ENCODE results near the gene PLCH1.
A peak's percentile ranks its signal among the peaks of the same experiment; 100 is the strongest.
"Not testable (repeated sequence)": the region's sequence is repeated elsewhere in the genome, so short reads cannot be mapped to it uniquely, and the experiment has no call there.

Gene PLCH1

GRCh38 chr3:155409336-155409735 is 335.5 kb downstream of the PLCH1 start:
- DNase-seq = no peak

DNA sequence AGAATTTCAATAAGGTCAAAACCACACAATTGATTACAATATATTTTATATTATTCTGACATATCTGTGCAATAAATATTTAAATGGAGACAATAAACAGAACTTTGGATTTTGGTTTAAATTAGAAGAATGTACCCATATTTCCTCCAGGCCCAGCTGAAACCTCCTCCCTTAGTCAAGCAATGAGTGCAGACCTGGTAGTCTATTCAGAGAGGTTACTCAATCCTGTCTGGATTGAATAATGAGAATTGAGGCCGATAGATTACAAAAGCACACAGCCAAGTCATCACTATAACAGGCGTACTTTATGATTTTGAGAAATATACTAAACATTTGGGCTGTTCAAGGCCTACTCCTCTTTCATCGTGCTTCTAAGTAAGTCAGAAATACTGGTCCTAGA is 336.9 kb downstream of the PLCH1 start:
- DNase-seq = no peak

DNA sequence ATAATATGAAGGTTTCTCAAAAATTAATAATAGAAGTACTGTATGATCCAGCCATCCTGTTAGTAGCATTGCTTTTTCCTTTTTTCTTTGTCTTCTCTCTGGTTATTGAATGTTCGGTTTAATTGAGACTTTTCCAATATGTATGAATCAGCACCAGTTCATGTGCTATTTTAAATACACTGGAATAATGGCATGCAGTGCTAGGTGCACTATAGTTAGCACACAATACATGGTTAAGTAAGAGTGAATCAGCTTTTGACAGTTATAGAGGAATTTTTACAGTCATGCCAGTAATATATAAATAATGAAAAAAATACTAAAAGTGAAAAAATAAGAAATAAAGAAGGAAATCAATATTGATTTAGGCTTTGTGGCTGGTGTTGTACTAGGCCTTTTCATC is 337.5 kb downstream of the PLCH1 start:
- no peak for DNase-seq

DNA sequence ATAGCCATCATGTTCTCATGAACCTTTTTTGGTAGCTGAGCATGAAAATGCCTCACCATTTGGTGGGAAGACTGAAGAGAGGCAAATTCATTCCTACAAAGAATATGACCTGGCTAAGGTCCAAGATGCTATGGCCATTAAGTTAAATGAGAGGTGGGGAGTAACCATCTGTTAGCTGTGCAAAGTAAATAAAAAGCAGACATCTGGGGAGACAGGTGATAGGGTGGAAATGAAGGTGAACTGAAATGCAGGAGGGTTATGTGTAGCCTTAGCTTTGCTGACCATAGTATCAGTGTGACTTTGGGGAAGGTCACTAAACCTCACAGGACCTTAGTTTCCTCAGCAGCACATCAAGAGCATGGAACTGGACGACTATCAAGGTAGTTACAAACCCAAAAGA is 340.4 kb downstream of the PLCH1 start:
- peak; percentile 56 for DNase-seq

DNA sequence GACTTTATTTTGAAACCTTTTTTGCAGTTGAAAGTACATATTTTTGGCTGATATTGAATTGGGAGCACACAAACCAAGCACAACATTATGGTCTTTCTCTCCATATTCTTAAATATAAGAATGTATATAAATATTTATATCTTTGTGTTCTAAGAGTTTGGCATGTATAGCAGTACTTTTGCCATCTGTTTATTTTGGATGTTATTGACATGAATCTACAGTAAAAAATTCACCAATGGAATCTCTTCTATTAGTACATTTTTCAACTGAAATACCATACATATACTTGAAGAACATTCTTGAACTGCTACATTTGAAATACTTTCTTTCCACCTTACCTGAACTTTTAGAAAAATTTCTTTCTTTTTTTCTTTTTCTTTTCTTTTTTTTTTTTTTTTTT is 342.2 kb downstream of the PLCH1 start:
- DNase-seq = no peak

- no peak for DNase-seq
Observed at GRCh38 chr3:155398046-155398445, 346.8 kb downstream of the PLCH1 start.

- DNase-seq = not testable (repeated sequence)
Observed at GRCh38 chr3:155394896-155395295, 350.0 kb downstream of the PLCH1 start.

DNA sequence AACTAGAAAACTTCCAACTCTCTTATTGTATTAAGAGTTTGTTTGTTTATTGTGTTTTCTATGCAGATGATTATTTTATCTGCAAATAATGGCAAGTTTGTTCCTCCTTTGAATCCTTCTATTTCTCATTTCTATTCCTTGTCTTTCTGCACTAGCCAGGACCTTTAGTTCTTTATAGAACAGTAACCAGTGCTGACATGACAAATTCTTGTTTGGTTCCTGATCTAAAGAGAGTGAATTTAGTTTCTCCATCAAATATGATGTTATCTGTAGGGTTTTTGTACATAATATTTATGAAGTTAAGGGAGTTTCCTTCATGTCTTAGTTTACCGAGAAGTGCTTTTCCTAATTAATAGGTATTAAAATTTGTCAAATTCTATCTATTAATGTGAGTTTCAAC is 350.6 kb downstream of the PLCH1 start:
- DNase-seq = no peak

- no peak for DNase-seq
Observed at GRCh38 chr3:155393316-155393715, 351.6 kb downstream of the PLCH1 start.

- no peak for DNase-seq
Observed at GRCh38 chr3:155392138-155392537, 352.7 kb downstream of the PLCH1 start.

- DNase-seq = peak; percentile 16
Observed at GRCh38 chr3:155391551-155391958, 353.3 kb downstream of the PLCH1 start.

DNA sequence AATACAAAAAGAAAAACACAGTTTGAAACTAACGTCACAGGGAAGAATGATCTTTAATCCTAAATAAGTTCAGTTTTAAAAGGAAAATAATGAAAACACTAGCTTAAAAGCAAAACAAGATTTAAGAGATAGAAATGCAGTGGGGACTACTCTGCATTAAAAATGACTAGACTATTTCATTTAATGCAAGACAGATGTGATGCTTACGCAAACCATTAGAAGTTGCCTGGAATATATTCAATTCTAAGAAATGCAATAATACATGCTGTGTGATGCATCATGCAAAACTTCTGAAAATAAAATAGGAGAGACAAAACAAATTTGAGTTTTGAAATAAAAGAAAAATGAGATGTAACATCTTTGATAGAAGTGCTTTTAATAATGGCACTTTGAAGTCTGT is 353.8 kb downstream of the PLCH1 start:
- no peak for DNase-seq

- no peak for DNase-seq
Observed at GRCh38 chr3:155390351-155390750, 354.5 kb downstream of the PLCH1 start.

DNA sequence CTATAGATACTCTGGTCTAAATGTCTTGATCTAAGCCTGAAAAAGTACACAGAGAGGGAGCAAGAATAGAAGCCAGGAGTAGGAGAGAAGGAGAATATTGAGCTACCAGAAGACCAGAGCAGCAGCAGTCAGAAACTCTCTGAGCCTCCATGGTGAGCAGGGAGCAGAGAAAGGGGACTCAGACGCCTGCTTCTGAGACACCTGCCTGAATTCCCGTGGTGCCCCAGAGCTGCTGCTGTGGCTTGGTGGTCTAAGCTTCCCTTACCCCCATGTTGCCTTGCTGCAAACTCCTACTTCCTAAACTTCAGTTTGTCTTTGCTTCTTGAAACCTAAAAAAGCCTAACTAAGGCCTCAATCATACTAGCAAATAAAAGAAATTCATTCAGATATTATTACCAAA is 356.5 kb downstream of the PLCH1 start:
- no peak for DNase-seq

GRCh38 chr3:155387571-155387970 is 357.3 kb downstream of the PLCH1 start:
- no peak for DNase-seq

DNA sequence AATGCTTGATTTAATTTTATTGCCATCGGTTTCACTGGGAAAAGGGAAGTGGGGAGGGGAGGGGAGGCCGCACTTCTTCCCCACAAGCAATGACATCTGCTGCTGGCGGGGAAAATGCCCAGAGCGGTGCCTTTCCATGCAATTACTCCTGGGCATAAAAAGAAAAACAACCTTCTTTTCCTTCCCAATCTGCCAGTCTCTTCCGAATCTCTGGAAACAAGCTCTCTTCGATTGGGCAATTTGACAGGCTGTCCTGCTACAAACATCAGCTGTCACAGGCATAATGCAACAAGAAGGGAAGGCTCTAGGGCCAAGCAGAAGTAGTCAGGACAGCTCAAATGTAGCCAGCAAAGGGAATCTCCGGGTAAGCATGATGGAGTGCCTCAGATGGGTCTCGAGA is 358.0 kb downstream of the PLCH1 start:
- DNase-seq = no peak

DNA sequence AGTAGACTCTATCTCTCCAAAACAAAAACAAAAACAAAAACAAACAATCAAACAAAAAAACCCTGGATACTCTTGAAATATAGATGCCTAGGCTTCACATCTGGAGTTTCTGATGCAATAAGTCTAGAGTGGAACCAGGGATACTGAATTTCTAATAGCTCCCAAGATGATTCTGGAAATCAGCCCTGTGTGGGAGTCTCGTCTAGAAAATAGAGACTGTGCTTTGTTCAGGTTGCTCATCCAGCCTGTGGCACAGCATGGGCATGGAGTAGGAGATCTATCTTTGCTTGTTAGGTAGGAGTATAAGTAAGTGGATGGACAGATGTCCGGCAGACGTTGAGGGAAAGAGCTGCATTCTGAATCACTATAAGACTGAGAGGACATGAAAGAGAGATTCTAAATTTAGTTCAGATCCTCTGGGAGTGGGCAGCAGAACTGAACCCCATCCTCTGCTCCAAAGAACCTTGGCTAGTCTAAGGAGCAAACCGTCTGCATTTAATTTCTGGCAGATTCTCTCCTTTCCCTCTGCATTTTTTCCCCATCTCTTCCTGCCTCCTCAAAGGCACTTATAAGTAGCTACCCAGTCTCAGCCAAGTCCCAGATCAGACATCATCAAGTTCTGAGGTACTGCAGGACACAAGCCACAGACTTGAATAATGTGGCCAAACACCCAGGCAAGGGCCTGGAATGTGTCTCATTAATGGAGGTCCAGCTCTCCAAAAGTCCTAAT is 358.8 kb downstream of the PLCH1 start:
- no peak for DNase-seq

DNA sequence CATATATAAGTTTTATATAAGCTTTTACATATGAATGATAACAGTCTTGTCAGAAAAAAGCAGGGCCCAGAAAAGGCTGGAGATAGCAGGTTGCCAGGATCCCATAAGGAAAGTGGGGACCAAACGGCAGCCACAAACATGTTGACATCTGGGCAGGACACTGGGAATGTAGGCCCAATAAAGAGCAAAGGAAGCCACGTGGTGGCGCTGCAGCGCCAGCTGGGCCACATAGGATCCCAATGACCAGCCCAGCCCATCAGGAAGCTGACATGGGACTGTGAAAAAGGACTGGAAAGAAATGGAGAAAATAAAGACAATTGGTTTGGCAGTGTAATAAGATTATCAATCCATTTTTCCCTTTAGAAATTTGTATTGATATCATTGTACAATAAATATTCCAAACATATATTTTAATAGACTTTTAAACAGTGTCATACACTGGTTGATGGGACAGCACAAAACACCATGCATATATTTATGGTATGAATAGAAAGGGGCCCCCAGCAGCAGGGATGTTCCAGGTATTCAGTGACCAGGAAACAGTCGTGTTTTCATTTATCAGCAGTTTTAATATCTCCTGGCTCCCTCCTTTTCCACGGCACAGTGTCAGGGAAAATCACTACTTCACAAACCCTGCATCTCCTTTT is 362.4 kb downstream of the PLCH1 start:
- peak; percentile 72 for DNase-seq

DNA sequence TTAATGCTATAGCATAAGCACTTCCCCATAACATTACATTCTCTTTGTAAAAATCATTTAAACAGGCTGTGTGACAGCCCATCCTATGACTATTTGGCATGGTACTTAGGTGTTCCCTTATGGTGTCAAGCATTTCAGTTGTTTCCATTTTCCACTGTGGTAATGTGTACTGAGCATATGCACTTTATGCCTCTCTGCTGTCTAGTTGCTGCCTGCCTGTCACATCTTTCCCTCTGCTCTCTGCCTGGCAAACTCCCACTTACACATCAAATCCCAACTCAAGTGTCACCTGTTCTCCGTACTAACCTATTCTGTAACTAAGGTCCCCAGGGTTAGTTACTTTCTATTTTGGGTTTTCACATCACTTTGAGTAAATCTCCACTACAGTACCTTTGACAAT is 367.0 kb downstream of the PLCH1 start:
- no peak for DNase-seq

GRCh38 chr3:155377071-155377470 is 367.8 kb downstream of the PLCH1 start:
- no peak for DNase-seq

DNA sequence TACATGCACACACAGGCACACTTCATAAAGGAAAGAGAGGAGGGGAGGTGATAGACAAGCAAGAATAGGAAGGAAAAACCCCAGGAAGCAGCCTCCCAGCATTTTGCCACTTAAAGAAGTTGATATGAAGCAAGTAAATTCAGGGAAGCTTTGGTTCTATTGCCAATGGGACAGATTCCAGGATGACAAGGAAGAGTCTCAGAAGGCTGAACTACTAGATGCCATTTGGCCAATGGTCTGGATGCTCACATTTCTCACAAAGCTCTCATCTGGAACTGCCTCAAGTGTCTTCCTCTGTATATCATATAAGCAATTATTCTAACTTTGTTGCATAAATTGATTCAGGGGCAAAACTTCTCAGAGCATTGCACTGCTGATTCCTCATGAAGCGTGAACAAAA is 372.6 kb downstream of the PLCH1 start:
- DNase-seq = no peak

GRCh38 chr3:155370764-155371503 is 373.9 kb downstream of the PLCH1 start:
- no peak for DNase-seq

DNA sequence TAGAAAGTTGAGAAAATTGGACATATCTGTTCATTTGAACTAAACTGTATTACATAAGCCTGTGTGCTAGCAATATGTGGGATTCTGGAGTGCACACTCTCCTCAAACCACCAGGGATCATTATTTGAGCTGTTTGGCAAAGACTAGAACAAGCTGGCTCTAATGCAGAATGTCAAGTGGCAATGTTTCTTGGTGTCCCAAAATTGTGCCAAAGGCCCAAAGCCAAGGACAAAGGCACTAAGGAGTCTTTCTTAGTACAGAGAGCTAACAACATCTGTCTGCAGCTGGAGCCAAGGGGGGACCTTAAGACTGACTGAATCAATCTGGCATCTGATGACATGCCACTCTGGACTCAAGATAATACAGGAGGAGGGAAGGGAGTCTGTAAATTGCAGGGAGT is 374.7 kb downstream of the PLCH1 start:
- DNase-seq = no peak

GRCh38 chr3:155369735-155370134 is 375.1 kb downstream of the PLCH1 start:
- no peak for DNase-seq
